ENCODE data around the gene WSB1. TPM values are rescaled to one million over a fixed set of nuclear protein-coding genes. Genes with fewer than 3 reads are reported as not detected.

WSB1 gene
- total RNA-seq, 1 experiment from 2014 or later: 35.1 TPM

DNA sequence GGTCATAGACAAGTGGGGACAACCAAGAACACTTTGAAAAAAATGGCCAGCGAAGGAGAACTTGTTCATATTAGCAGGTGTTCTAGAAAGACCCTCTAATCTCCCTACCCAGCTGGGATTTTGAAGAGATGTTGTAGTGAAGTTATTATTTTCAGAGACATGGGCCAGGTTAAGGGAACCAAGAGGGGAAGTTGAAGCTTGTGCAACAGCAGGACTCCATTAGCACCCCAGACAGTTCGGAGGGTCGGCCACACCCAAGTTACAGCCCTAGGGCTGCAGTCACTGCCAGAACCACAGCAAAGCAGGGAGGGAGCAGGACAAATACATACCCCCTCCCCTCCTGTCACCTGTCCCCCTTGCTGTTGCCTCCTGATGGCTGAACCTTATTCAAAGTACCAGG, 42.3 kb downstream of the WSB1 start:
- BruUV-seq (replicated peaks): no TSS peak
- CTCF ChIA-PET: no interaction called here

DNA sequence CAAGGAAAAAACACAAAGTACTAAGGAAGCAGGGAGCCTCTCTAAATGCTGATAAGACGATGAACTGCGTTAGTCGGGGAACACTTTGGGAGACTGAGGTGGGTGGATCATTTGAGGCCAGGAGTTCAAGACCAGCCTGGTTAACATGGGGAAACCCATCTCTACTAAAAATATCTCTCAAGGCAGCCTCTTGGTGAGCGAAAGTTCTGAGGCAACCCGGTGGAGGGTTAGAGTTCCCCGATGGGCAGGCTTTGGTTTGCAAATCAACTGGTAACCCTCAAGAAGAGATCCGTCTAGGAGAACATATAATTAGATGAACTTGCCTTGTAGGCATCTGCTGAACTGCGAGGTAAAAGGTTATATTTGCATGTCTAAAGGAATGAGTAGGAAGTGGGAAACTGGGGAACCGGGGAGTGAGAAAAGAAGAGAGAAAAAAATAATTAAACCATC, 44.6 kb downstream of the WSB1 start:
- POLR2A ChIA-PET (ENCODE audit: unreplicated experiment): no interaction called here
- Histone ChIP-seq H3K9ac (ENCODE audit: low read length) (no peak overlapping the region), H3K4me1 (ENCODE audit: insufficient read depth, low read length) (peaks cover 13% of the 10 kb centered on the region), H3K9me3 (ENCODE audit: low read length) (no peaks in the 10 kb centered on the region), H3K27ac (ENCODE audit: low read length) (no peak overlapping the region), H3K4me2 (ENCODE audit: low read length) (no peak overlapping the region), H4K20me1 (ENCODE audit: low read length) (no peaks in the 10 kb centered on the region), H3K36me3 (ENCODE audit: low read depth, low read length) (no peaks in the 10 kb centered on the region), H3K9me2 (replicated peaks; ENCODE audit: low read length) (no peaks in the 10 kb centered on the region), H3K4me3 (ENCODE audit: low read length) (no peak overlapping the region), H3K27me3 (ENCODE audit: low read length) (no peaks in the 10 kb centered on the region), H2AFZ (ENCODE audit: low read length) (no peak overlapping the region), H3F3A (ENCODE audit: low read length, unreplicated experiment) (no peaks in the 10 kb centered on the region), H3K79me2 (ENCODE audit: low read length) (no peaks in the 10 kb centered on the region)
- intact Hi-C loops (cut with micrococcal nuclease): no loop called here
- CTCF ChIA-PET: no interaction called here
- ATAC-seq: no peak
- TF ChIP-seq, protein P1, sequence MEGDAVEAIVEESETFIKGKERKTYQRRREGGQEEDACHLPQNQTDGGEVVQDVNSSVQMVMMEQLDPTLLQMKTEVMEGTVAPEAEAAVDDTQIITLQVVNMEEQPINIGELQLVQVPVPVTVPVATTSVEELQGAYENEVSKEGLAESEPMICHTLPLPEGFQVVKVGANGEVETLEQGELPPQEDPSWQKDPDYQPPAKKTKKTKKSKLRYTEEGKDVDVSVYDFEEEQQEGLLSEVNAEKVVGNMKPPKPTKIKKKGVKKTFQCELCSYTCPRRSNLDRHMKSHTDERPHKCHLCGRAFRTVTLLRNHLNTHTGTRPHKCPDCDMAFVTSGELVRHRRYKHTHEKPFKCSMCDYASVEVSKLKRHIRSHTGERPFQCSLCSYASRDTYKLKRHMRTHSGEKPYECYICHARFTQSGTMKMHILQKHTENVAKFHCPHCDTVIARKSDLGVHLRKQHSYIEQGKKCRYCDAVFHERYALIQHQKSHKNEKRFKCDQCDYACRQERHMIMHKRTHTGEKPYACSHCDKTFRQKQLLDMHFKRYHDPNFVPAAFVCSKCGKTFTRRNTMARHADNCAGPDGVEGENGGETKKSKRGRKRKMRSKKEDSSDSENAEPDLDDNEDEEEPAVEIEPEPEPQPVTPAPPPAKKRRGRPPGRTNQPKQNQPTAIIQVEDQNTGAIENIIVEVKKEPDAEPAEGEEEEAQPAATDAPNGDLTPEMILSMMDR (conservative IDR thresholded peaks at IDR 0.05; ENCODE audit: low read depth, low read length): no peak
- no peak for TF ChIP-seq EZH2 (IDR thresholded peaks at IDR 0.05; ENCODE audit: low read length, unreplicated experiment)
- no peak for TF ChIP-seq EZH2phosphoT487 (IDR thresholded peaks at IDR 0.05; ENCODE audit: borderline replicate concordance, low read length)
- DNase-seq: no peak
- no TSS peak for BruUV-seq (replicated peaks)

More for the DNA sequence above, 42.3 kb downstream of the WSB1 start:
- TF ChIP-seq EZH2phosphoT487 (IDR thresholded peaks at IDR 0.05; ENCODE audit: borderline replicate concordance, low read length): no peak
- Histone ChIP-seq H3K9me2 (replicated peaks; ENCODE audit: low read length) (no peaks in the 10 kb centered on the region), H3K36me3 (ENCODE audit: low read depth, low read length) (no peaks in the 10 kb centered on the region), H3K79me2 (ENCODE audit: low read length) (no peaks in the 10 kb centered on the region), H3K4me3 (ENCODE audit: low read length) (no peak overlapping the region), H3K4me1 (ENCODE audit: insufficient read depth, low read length) (peaks cover 24% of the 10 kb centered on the region), H3K4me2 (ENCODE audit: low read length) (no peak overlapping the region), H2AFZ (ENCODE audit: low read length) (no peak overlapping the region), H3K27me3 (ENCODE audit: low read length) (no peaks in the 10 kb centered on the region), H4K20me1 (ENCODE audit: low read length) (no peaks in the 10 kb centered on the region), H3K27ac (ENCODE audit: low read length) (no peak overlapping the region), H3F3A (ENCODE audit: low read length, unreplicated experiment) (no peaks in the 10 kb centered on the region), H3K9ac (ENCODE audit: low read length) (no peak overlapping the region), H3K9me3 (ENCODE audit: low read length) (no peaks in the 10 kb centered on the region)
- POLR2A ChIA-PET (ENCODE audit: unreplicated experiment): no interaction called here
- DNase-seq (no peak), ATAC-seq (no peak)
- intact Hi-C loops (cut with micrococcal nuclease): no loop called here

DNA sequence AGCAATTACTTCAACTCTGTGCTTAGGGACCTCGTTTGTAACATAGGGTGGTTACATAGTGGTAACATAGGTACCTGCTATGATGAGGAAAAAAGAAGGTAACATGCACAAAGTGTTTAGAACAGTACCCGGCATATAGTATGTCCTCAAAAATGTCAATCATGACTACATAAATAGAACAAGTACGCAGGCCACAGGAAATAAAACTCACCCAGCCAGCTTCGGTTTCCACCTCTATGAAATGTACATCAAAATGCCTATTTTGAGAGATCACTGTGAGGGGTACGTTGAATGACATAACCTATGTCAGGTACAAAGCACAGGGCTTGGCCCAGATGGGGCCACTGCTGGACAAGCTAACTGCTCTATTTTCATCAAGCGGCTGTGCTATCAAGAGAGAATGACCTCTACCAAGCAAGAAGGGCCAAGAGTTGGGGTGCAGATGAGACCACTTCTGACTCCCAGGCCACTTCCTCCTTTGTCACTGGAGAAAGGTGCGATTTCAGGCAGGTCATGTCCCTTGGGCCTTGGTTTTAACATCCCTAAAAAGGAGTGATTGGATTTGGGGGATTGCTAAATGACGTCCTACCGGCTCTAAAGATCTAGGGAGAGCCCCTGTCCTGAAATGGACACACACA, 45.4 kb downstream of the WSB1 start:
- H4K20me1 ChIP-seq (ENCODE audit: low read length): no peaks in the 10 kb centered on the region
- H2AFZ ChIP-seq (ENCODE audit: low read length): no peak overlapping the region
- no peak for TF ChIP-seq EZH2phosphoT487 (IDR thresholded peaks at IDR 0.05; ENCODE audit: borderline replicate concordance, low read length)
- TF ChIP-seq, protein P1 (conservative IDR thresholded peaks at IDR 0.05; ENCODE audit: low read depth, low read length): no peak
- no peak for TF ChIP-seq EZH2 (IDR thresholded peaks at IDR 0.05; ENCODE audit: low read length, unreplicated experiment)
- no peak overlapping the region for H3K4me3 ChIP-seq (ENCODE audit: low read length)
- H3K27ac ChIP-seq (ENCODE audit: low read length): no peak overlapping the region
- no peaks in the 10 kb centered on the region for H3K79me2 ChIP-seq (ENCODE audit: low read length)
- no peaks in the 10 kb centered on the region for H3K9me2 ChIP-seq (replicated peaks; ENCODE audit: low read length)
- H3K27me3 ChIP-seq (ENCODE audit: low read length): no peaks in the 10 kb centered on the region
- H3K4me2 ChIP-seq (ENCODE audit: low read length): no peak overlapping the region
- no peaks in the 10 kb centered on the region for H3K9me3 ChIP-seq (ENCODE audit: low read length)
- H3F3A ChIP-seq (ENCODE audit: low read length, unreplicated experiment): no peaks in the 10 kb centered on the region
- intact Hi-C loops (cut with micrococcal nuclease): no loop called here
- H3K4me1 ChIP-seq (ENCODE audit: insufficient read depth, low read length): peaks cover 8% of the 10 kb centered on the region; the same call in 1 of the 2 replicates
- DNase-seq: no peak
- no peak overlapping the region for H3K9ac ChIP-seq (ENCODE audit: low read length)
- H3K36me3 ChIP-seq (ENCODE audit: low read depth, low read length): no peaks in the 10 kb centered on the region
- CTCF ChIA-PET: no interaction called here
- no peak for ATAC-seq
- BruUV-seq (replicated peaks): no TSS peak
- POLR2A ChIA-PET (ENCODE audit: unreplicated experiment): no interaction called here
